Measurements from ENCODE around the gene PPM1H. TPM values are rescaled to one million over a fixed set of nuclear protein-coding genes. Genes with fewer than 3 reads are reported as not detected.
"Not testable (repeated sequence)": the region's sequence is repeated elsewhere in the genome, so short reads cannot be mapped to it uniquely, and the experiment has no call there.

The PPM1H gene
- total and polyA plus RNA-seq, 8 donors: 0.29 to 12.5 (median 3.7) TPM

DNA sequence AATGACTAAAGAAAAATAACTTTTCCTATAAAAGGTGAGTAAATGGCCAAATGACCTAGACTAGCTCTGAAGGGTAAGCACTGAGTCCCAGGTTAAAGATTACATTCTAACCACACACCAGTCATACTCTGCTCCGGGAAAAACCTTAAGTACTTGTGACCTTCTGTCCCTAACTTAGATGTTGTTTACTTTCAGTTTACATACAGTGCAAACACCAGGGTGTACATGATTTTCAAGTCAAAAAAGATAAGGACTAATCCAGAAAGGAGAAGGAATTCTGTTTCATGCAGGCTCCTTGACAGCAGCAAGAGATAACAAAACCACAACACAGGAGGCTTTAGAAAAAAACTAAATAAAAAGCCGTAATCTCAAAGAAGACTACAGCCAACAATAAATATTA, 174.2 kb downstream of the PPM1H start:
- DNase-seq: peak in 1 of 2 donors; percentile 72
- Histone ChIP-seq H3K9me3 (no peaks in the 10 kb centered on the region), H3K27me3 (no peaks in the 10 kb centered on the region), H3K4me1 (peaks cover 6 to 42% (median 24%) of the 10 kb centered on the region in 4 donors), H3K36me3 (no peaks in the 10 kb centered on the region), H3K4me3 (no peak overlapping the region), H3K27ac (peak overlapping the region in 4 of 5 donors; percentile 18 to 55 (median 48))
- intact Hi-C loops (cut with DNase I; ENCODE audit: low total_unique reads): no loop called here
- TF ChIP-seq POLR2AphosphoS5 (IDR thresholded peaks at IDR 0.05): peak in 2 of 3 donors; percentile 75 to 81
- no peak for TF ChIP-seq CTCF (IDR thresholded peaks at IDR 0.05)
- WGBS, 5 donors: 16 to 35% (median 23%) methylated on average over 2 of the region's 2 CpGs

GRCh38 chr12:62760341-62760740, 174.6 kb downstream of the PPM1H start:
- H3K27me3 ChIP-seq; H3K4me3 ChIP-seq; DNase-seq; H3K36me3 ChIP-seq; H3K9me3 ChIP-seq; intact Hi-C loops (cut with DNase I; ENCODE audit: low total_unique reads): not testable (repeated sequence)
- Histone ChIP-seq H3K27ac (peak overlapping the region; percentile 18 to 55 (median 43)), H3K4me1 (peaks cover 6 to 42% (median 24%) of the 10 kb centered on the region in 4 donors)
- 25 to 70% (median 37%) methylated on average over 3 of the region's 3 CpGs for WGBS, 5 donors

DNA sequence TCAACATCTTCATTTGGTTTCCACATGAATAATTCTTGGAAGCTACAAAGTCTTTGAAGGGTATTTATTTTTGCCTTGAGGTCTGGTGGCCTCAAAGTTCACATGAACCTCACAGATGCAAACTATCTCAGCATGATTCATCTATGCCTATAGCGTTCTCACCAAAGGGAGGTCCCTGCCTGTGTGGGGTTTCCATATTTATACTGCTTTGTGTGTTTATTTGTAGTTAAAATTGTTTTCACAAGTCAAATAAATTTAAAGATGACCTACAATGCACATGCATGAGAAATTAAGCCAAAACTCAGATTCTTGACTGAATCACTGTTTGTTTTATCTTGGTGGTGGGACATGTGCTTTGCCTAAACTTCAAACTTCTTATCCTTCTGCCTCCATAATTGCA, 176.7 kb downstream of the PPM1H start:
- Histone ChIP-seq H3K27me3 (no peaks in the 10 kb centered on the region), H3K36me3 (no peaks in the 10 kb centered on the region), H3K9me3 (no peaks in the 10 kb centered on the region), H3K4me1 (peaks cover 6 to 37% (median 23%) of the 10 kb centered on the region in 4 donors), H3K27ac (no peak overlapping the region), H3K4me3 (no peak overlapping the region)
- intact Hi-C loops (cut with DNase I; ENCODE audit: low total_unique reads): no loop called here
- TF ChIP-seq POLR2AphosphoS5 (IDR thresholded peaks at IDR 0.05): no peak
- TF ChIP-seq POLR2A (IDR thresholded peaks at IDR 0.05): no peak
- TF ChIP-seq CTCF (IDR thresholded peaks at IDR 0.05): no peak
- no peak for TF ChIP-seq EP300 (IDR thresholded peaks at IDR 0.05)
- WGBS, 5 donors: 62 to 78% (median 68%) methylated on average over 1 of the region's 1 CpG
- peak in 1 of 2 donors; percentile 30 for DNase-seq

DNA sequence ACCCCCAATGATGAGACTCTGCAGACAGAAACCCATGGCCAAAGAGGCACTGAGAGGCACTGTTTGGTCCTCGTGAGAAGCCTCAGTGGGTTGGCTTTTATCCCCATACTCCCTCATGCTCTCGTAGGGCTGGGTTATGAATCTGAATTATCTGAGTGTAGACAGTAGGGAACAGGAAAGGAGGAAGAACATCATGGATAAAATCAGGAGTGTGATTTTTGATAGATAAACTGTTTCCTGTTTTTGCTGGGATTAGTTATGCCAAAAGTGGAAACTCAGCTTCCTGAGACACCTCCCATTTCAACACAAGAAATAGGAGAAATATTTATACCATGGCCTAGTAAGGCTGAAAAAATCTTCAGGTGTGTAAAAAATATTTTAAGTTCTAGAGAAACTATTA, 177.9 kb downstream of the PPM1H start:
- Histone ChIP-seq H3K27me3 (no peaks in the 10 kb centered on the region), H3K9me3 (no peaks in the 10 kb centered on the region), H3K36me3 (no peaks in the 10 kb centered on the region), H3K4me3 (no peak overlapping the region), H3K4me1 (peaks cover 6 to 27% (median 20%) of the 10 kb centered on the region in 4 donors), H3K27ac (no peak overlapping the region)
- 86 to 95% (median 94%) methylated on average over 2 of the region's 2 CpGs for WGBS, 5 donors
- intact Hi-C loops (cut with DNase I; ENCODE audit: low total_unique reads): no loop called here
- no peak for TF ChIP-seq EP300 (IDR thresholded peaks at IDR 0.05)
- TF ChIP-seq POLR2AphosphoS5 (IDR thresholded peaks at IDR 0.05): no peak
- TF ChIP-seq CTCF (IDR thresholded peaks at IDR 0.05): no peak
- no peak for TF ChIP-seq POLR2A (IDR thresholded peaks at IDR 0.05)
- DNase-seq: no peak

- TF ChIP-seq EP300 (IDR thresholded peaks at IDR 0.05) (no peak), CTCF (IDR thresholded peaks at IDR 0.05) (no peak)
- intact Hi-C loops (cut with DNase I; ENCODE audit: low total_unique reads): no loop called here
- Histone ChIP-seq H3K9me3 (no peaks in the 10 kb centered on the region), H3K4me3 (no peak overlapping the region), H3K4me1 (peaks cover 0 to 12% (median 2%) of the 10 kb centered on the region in 4 donors), H3K27me3 (no peaks in the 10 kb centered on the region), H3K36me3 (no peaks in the 10 kb centered on the region), H3K27ac (no peak overlapping the region)
- WGBS, 5 donors: 90 to 98% (median 93%) methylated on average over 5 of the region's 5 CpGs
- DNase-seq: no peak
Observed at GRCh38 chr12:62754706-62755105, 180.2 kb downstream of the PPM1H start.

Measured in stomach (tissue), 9 donors.